CD4-positive, alpha-beta memory T cell (primary cell): Measurements from ENCODE around the gene VILL. TPM values are rescaled to one million over a fixed set of nuclear protein-coding genes. Genes with fewer than 3 reads are reported as not detected.
"Not testable (repeated sequence)": the region's sequence is repeated elsewhere in the genome, so short reads cannot be mapped to it uniquely, and the experiment has no call there.

Experiments used
- CTCF ChIA-PET: fragments of 350-600 bp; sonication (Branson Sonifier 250); formaldehyde crosslinking; loops from one replicate; lab custom pipeline; 2021; ENCODE audit warnings: inconsistent platforms; ENCODE audit not compliant: partially characterized antibody; lab: Charles Lee
- POLR2A ChIA-PET: fragments of 350-600 bp; sonication (Branson Sonifier 250); formaldehyde crosslinking; loops from one replicate; lab custom pipeline; 2021; ENCODE audit not compliant: partially characterized antibody; lab: Charles Lee
- DNase-seq, 5 donors: peaks; one replicate each; pipeline versions ENCODE4 v3.0.0 to v3.0.0-alpha.2; 2020 to 2022; ENCODE audit warnings: mixed read lengths in 1 of 5
- H3K27ac ChIP-seq: one replicate; pipeline ENCODE4 v1.7.0; 2013; ENCODE audit warnings: low read depth, low read length
- H3K27me3 ChIP-seq: 2 replicates; pipeline ENCODE4 v1.7.0; 2013; ENCODE audit warnings: mild to moderate bottlenecking, low read length, moderate library complexity; ENCODE audit not compliant: insufficient read depth
- H3K36me3 ChIP-seq: 2 replicates; pipeline ENCODE4 v1.7.0; 2013; ENCODE audit warnings: mild to moderate bottlenecking, low read length, moderate library complexity; ENCODE audit not compliant: insufficient read depth
- H3K4me1 ChIP-seq: 2 replicates; pipeline ENCODE4 v1.7.0; 2013; ENCODE audit warnings: mild to moderate bottlenecking, low read length, moderate library complexity; ENCODE audit not compliant: insufficient read depth
- H3K4me3 ChIP-seq, 2 donors: one replicate each; pipeline ENCODE4 v1.7.0; 2013; ENCODE audit warnings: low read length in 2 of 2, mild to moderate bottlenecking in 1 of 2
- H3K9me3 ChIP-seq, 2 donors: one replicate each; pipeline ENCODE4 v1.7.0; 2013; ENCODE audit warnings: low read length in 2 of 2, control low read depth in 1 of 2; ENCODE audit not compliant: control insufficient read depth in 1 of 2
- H3K27ac Mint-ChIP-seq, 7 donors: one replicate each; pipeline ENCODE4 v1.8.0; 2020 to 2021; ENCODE audit warnings: mixed read lengths in 7 of 7, mild to moderate bottlenecking in 6 of 7, inconsistent platforms in 3 of 7, moderate library complexity in 3 of 7
- H3K27me3 Mint-ChIP-seq, 2 donors: one replicate each; pipeline ENCODE4 v1.8.0; 2020 to 2021; ENCODE audit warnings: mixed read lengths in 2 of 2
- H3K36me3 Mint-ChIP-seq, 2 donors: one replicate each; pipeline ENCODE4 v1.8.0; 2020 to 2021; ENCODE audit warnings: mixed read lengths in 2 of 2, inconsistent platforms in 1 of 2, mild to moderate bottlenecking in 1 of 2
- H3K4me1 Mint-ChIP-seq, 4 donors: one replicate each; pipeline ENCODE4 v1.8.0; 2020 to 2021; ENCODE audit warnings: mixed read lengths in 4 of 4, mild to moderate bottlenecking in 1 of 4
- H3K4me3 Mint-ChIP-seq, 8 donors: one replicate each; pipeline ENCODE4 v1.8.0; 2020 to 2021; ENCODE audit warnings: mixed read lengths in 8 of 8, mild to moderate bottlenecking in 7 of 8, moderate library complexity in 6 of 8, inconsistent platforms in 3 of 8
- H3K9me3 Mint-ChIP-seq, 8 donors: one replicate each; pipeline ENCODE4 v1.8.0; 2020 to 2021; ENCODE audit warnings: mixed read lengths in 8 of 8, mild to moderate bottlenecking in 5 of 8, inconsistent platforms in 3 of 8, moderate library complexity in 1 of 8
- intact Hi-C: fragments of 100-400 bp; cut with micrococcal nuclease; formaldehyde crosslinking; loops from one replicate; pipeline ENCODE4 v1.15.1; 2023
- polyA plus RNA-seq, 2 donors: library from polyadenylated mRNA; unstranded; fragments of 300-500 nt; fragmentation: Illumina TruSeq; gene quantifications; one replicate each; pipeline ENCODE4 v1.2.3, GENCODE V29; 2021
- total RNA-seq, 2 experiments: library from RNA; stranded (reverse); gene quantifications; one replicate each; pipeline ENCODE4 v1.2.3, GENCODE V29; 2021

The VILL gene
- total and polyA plus RNA-seq, 4 experiments from 2014 or later, result 13.4 to 43.4 (median 29.8) TPM

GRCh38 chr3:37986479-37987314 is 3.9 kb upstream of the VILL start:
- H3K4me1 ChIP-seq, result peaks cover 4% of the 10 kb centered on the region
- Mint-ChIP-seq H3K4me1 (peaks cover 0 to 13% (median 8%) of the 10 kb centered on the region in 4 donors), H3K9me3 (no peaks in the 10 kb centered on the region), H3K27ac (no peak overlapping the region), H3K36me3 (no peaks in the 10 kb centered on the region), H3K27me3 (no peaks in the 10 kb centered on the region), H3K4me3 (no peak overlapping the region)
- POLR2A ChIA-PET, result no interaction called here
- CTCF ChIA-PET, result interaction anchor here (1.0 to 5.7 kb wide), 4 partner anchors 10 to 13 kb away, joined by 4 to 35 read pairs (median 6); no protein-coding TSS in a partner anchor
- H3K36me3 ChIP-seq, result no peaks in the 10 kb centered on the region
- H3K9me3 ChIP-seq, result no peaks in the 10 kb centered on the region
- H3K4me3 ChIP-seq, result no peak overlapping the region
- DNase-seq, result peak in 1 of 5 donors; percentile 29
- no peaks in the 10 kb centered on the region for H3K27me3 ChIP-seq
- intact Hi-C loops, result no loop called here
- H3K27ac ChIP-seq, result no peak overlapping the region

DNA sequence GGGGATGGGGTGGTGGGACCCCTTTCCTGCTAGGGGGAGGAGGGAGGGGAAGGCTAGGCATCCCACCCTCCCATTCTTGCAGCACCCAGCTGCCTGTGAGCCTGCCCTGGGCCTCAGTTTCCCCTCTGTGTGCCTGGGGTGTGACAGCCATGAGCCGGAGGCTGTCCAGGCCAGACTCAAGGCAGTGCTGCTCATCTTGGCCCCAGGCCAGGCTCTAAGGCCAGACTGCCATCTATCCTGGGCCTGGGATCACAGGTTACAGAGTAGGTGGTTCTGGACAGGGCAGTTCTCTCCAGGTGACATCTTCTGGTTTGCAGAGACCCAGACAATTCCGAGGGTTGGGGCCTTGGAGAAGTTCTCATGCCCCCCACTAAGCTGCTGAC is 3.3 kb upstream of the VILL start:
- ChIA-PET CTCF (interaction anchor here (1.0 kb wide), 2 partner anchors 10 to 13 kb away, joined by 4 to 6 read pairs; no protein-coding TSS in a partner anchor), POLR2A (no interaction called here)
- no peak overlapping the region for H3K27ac ChIP-seq
- H3K4me3 ChIP-seq, result no peak overlapping the region
- no peaks in the 10 kb centered on the region for H3K36me3 ChIP-seq
- Mint-ChIP-seq H3K27ac (no peak overlapping the region), H3K9me3 (no peaks in the 10 kb centered on the region), H3K4me1 (peaks cover 0 to 13% (median 8%) of the 10 kb centered on the region in 4 donors), H3K27me3 (no peaks in the 10 kb centered on the region), H3K4me3 (no peak overlapping the region), H3K36me3 (no peaks in the 10 kb centered on the region)
- no peaks in the 10 kb centered on the region for H3K9me3 ChIP-seq
- intact Hi-C loops, result no loop called here
- no peak for DNase-seq
- H3K4me1 ChIP-seq, result peaks cover 4% of the 10 kb centered on the region
- H3K27me3 ChIP-seq, result no peaks in the 10 kb centered on the region

DNA sequence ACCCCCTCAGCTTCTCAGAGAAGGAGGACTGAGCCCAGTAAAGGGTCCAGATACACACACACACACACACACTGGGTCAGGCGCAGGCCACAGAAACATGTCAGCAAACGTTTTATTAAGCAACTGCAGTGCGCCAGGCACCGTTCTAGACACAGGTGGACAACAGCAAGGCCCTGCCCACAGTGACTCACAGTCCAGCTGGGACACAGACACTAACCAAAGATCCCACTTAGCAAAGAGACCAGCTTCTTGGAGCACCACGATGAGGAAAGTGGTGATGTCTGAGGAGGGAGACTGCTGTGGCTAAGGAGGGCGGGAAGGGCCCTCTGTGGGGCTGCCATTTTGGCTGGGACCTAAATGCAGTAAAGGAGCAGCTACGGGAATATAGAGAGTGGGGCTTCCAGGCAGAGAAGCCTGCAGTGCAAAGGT is 2.8 kb upstream of the VILL start:
- no peaks in the 10 kb centered on the region for H3K9me3 ChIP-seq
- H3K4me3 ChIP-seq, result no peak overlapping the region
- no peaks in the 10 kb centered on the region for H3K36me3 Mint-ChIP-seq
- H3K36me3 ChIP-seq, result no peaks in the 10 kb centered on the region
- no peaks in the 10 kb centered on the region for H3K27me3 Mint-ChIP-seq
- ChIA-PET CTCF (interaction anchor here (1.0 kb wide), 2 partner anchors 9 to 13 kb away, joined by 4 to 6 read pairs; no protein-coding TSS in a partner anchor), POLR2A (no interaction called here)
- intact Hi-C loops, result no loop called here
- H3K9me3 Mint-ChIP-seq, result no peaks in the 10 kb centered on the region
- peaks cover 4% of the 10 kb centered on the region for H3K4me1 ChIP-seq
- peak overlapping the region in 2 of 8 donors; percentile 5 to 29 for H3K4me3 Mint-ChIP-seq
- H3K27me3 ChIP-seq, result no peaks in the 10 kb centered on the region
- peak overlapping the region in 2 of 7 donors; percentile 50 to 53 for H3K27ac Mint-ChIP-seq
- H3K4me1 Mint-ChIP-seq, result peaks cover 0 to 16% (median 9%) of the 10 kb centered on the region in 4 donors
- no peak for DNase-seq
- H3K27ac ChIP-seq, result no peak overlapping the region

- H3K27me3 ChIP-seq, DNase-seq, H3K27ac ChIP-seq, H3K36me3 ChIP-seq, H3K9me3 ChIP-seq, CTCF ChIA-PET, H3K4me3 ChIP-seq, POLR2A ChIA-PET, H3K4me1 ChIP-seq, H3K27me3 Mint-ChIP-seq, intact Hi-C loops, H3K36me3 Mint-ChIP-seq, H3K9me3 Mint-ChIP-seq: not testable (repeated sequence)
- Mint-ChIP-seq H3K27ac (peak overlapping the region in 1 of 7 donors; percentile 50), H3K4me3 (peak overlapping the region in 3 of 8 donors; percentile 1 to 29 (median 5)), H3K4me1 (peaks cover 4 to 22% (median 14%) of the 10 kb centered on the region in 4 donors)
These were observed 2.2 kb upstream of the VILL start for GRCh38 chr3:37988376-37988775.

- no peaks in the 10 kb centered on the region for H3K36me3 ChIP-seq
- H3K27ac ChIP-seq, result no peak overlapping the region
- ChIA-PET CTCF (no interaction called here), POLR2A (no interaction called here)
- Mint-ChIP-seq H3K27me3 (no peaks in the 10 kb centered on the region), H3K27ac (peak overlapping the region in 2 of 7 donors; percentile 10 to 34), H3K9me3 (no peaks in the 10 kb centered on the region), H3K36me3 (peaks cover 0 to 2% of the 10 kb centered on the region in 2 donors), H3K4me3 (no peak overlapping the region), H3K4me1 (peaks cover 10 to 28% (median 20%) of the 10 kb centered on the region in 4 donors)
- H3K4me3 ChIP-seq, result no peak overlapping the region
- no peaks in the 10 kb centered on the region for H3K27me3 ChIP-seq
- no peaks in the 10 kb centered on the region for H3K9me3 ChIP-seq
- peaks cover 12% of the 10 kb centered on the region for H3K4me1 ChIP-seq
- intact Hi-C loops, result no loop called here
- no peak for DNase-seq
These were observed 1.6 kb upstream of the VILL start for GRCh38 chr3:37988931-37989525.

GRCh38 chr3:37989821-37990480 is 635 bp upstream of the VILL start:
- Histone ChIP-seq H3K4me3 (no peak overlapping the region), H3K4me1 (peaks cover 19% of the 10 kb centered on the region), H3K36me3 (no peaks in the 10 kb centered on the region), H3K27ac (no peak overlapping the region), H3K27me3 (no peaks in the 10 kb centered on the region), H3K9me3 (no peaks in the 10 kb centered on the region)
- ChIA-PET CTCF (no interaction called here), POLR2A (no interaction called here)
- Mint-ChIP-seq H3K36me3 (peaks cover 0 to 7% of the 10 kb centered on the region in 2 donors), H3K4me3 (no peak overlapping the region), H3K27me3 (no peaks in the 10 kb centered on the region), H3K27ac (no peak overlapping the region), H3K4me1 (peaks cover 18 to 38% (median 28%) of the 10 kb centered on the region in 4 donors), H3K9me3 (no peaks in the 10 kb centered on the region)
- intact Hi-C loops, result no loop called here
- DNase-seq, result no peak

- intact Hi-C loops, result no loop called here
- H3K9me3 ChIP-seq, result no peaks in the 10 kb centered on the region
- POLR2A ChIA-PET, result no interaction called here
- no peak overlapping the region for H3K27ac Mint-ChIP-seq
- no peaks in the 10 kb centered on the region for H3K27me3 Mint-ChIP-seq
- H3K27ac ChIP-seq, result no peak overlapping the region
- no peaks in the 10 kb centered on the region for H3K36me3 ChIP-seq
- H3K27me3 ChIP-seq, result no peaks in the 10 kb centered on the region
- no peaks in the 10 kb centered on the region for H3K9me3 Mint-ChIP-seq
- CTCF ChIA-PET, result no interaction called here
- H3K36me3 Mint-ChIP-seq, result peaks cover 7 to 16% of the 10 kb centered on the region in 2 donors
- H3K4me3 ChIP-seq, result no peak overlapping the region
- DNase-seq, result no peak
- H3K4me1 Mint-ChIP-seq, result peaks cover 28 to 49% (median 40%) of the 10 kb centered on the region in 4 donors
- H3K4me1 ChIP-seq, result peaks cover 30% of the 10 kb centered on the region
- no peak overlapping the region for H3K4me3 Mint-ChIP-seq
These were observed 523 bp downstream of the VILL start for GRCh38 chr3:37991109-37991508.
